ENCODE results near the gene GLIS2.
A peak's percentile ranks its signal among the peaks of the same experiment; 100 is the strongest.

The GLIS2 gene

DNA sequence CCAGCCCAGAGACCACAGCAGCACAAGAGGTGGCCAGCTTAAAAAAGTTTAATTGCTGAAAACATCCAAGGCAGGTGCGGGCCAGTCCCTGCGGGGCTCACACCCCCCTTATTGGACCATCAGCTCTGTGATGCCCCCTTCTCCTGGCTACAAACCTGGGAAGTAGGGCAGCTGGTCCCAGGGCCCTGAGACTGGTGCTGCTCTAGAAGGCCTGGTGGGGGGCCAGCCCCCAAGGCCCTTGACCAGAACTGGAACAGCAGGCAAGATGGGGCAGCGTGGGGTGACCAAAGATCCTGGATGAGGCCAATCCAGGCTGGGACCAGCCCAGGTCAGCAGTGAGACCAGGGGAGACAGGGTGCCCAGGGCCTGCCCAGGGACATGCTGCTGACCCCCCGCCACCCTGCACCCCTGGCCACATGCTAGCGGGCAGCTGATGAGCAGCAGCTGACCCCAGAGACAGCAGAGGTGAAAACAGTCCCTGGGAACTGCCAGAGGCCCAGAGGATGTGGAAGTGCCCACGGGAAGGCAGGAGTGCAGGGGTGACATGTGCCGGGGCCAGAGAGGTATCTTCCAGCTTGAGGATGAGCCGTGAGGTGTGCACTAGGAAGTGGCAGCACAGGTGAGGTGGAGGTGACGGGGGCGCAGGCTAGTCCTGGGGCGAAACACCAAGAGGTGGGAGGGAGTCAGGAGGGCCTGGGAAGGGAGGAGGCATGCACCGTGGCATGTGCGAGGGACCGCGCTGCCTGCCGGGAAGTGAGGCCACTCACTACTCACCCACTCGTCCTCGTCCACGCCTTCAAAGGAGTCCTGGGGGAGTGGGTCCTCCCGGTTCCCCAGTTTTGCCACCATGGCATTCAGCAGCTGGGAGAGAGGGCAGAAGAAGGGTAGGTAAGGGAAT, 38.9 kb downstream of the GLIS2 start:
- no peak for DNase-seq

DNA sequence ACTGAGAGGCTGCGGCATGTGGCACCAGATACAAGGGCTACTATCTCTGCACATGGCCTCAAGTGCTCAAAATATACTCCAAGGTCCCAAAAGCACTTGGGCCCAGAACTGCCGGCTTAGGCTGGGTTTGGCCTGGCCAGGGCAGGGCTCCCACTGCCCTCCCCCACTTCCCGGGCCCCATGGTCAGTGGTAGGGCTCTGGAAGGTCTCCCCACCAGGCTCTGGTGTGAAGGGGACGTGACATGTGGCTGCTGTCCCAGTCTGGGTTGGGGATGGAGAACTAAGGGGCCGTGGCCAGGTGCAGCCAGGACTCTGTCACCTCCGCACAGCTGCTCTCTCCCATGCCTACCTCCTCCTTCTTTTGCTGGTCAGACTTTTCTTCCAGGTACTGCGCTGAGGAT, 41.0 kb downstream of the GLIS2 start:
- no peak for DNase-seq

DNA sequence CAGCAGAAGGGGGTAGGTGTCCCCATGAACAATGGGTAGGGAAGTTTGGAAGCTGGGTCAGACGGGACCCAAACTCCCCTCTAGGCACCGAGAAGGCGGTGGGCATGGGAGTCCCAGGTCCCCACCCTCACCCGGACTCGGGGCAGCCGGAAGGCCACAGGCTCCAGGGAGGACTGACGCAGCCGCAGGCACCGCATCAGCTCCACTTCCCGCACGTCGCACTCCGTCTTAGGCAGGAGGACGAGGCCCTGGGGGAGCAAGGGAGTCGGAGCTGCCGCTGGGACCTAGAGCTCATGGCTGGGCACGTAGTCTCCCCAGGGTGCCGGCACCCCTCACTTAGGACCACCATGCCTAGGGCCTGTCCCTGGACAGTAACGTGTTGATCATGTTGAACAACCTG, 42.4 kb downstream of the GLIS2 start:
- no peak for DNase-seq

DNA sequence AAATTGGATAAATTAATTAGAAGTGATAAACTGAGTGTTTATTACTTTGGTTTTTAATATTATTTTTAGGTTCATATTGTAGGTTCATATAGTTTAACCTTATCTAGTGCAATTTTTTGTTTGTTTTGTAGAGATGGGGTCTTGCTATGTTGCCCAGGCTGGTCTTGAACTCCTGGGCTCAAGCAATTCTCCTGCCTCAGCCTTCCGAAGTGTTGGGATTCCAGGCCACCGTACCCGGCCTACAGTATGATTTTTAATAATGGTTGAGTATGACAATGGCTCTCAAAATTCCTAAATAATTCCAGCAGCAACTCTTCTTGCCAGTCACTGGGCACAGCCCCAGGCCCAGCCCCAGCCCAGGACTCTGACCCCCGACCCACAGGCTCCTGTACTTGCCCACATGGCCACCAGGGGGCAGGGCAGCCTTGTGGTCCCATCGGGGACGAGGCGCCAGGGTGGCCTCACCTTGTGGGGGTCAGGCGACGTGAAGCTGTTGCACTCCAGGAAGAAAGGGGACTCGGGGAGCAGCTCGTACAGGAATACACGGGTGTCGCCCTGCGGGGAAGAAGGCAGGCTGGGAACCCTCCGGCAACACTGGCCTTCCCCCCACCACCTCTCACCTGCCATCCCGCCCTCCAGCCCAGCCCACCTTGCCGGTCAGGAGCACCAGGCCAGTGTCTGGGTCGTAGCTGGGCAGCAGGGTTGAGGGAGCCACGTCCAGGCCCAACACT, 43.1 kb downstream of the GLIS2 start:
- DNase-seq = peak; percentile 75

DNA sequence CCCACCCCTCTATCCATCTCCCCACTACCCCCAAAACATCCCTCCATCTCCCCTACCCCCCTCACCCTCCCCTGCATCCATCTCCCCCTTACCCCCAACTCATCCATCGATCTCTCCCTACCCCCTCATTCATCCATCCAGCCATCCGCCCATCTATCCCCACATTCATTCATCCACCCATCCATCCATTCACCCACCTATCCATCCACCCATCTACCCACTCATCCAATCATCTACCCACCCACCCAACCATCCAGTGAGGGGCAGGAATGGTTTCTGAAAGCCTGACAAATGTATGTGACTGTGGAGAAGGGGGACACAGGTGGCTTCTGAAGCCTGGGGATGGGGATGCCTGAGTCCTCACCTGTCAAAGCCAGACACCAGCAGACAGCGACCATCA, 44.0 kb downstream of the GLIS2 start:
- no peak for DNase-seq

DNA sequence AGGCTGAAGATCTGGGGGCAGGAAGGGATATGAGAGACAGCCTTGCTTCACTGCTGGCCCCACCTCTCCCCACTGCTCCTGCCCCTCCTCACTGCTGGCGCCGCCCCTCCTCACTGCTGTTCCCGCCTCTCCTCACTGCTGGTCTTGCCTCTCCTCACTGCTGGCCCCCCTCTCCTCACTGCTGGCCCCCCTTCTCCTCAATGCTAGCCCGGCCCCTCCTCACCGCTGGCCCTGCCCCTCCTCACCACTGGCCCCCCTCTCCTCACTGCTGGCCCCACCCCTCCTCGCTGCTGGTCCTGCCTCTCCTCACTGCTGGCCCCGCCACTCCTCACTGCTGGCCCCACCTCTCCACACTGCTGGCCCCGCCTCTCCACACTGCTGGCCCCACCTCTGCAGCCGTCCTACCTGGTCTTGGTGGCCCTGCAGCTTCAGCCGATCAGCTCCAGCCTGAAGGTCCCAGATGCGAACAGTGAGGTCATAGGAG, 44.7 kb downstream of the GLIS2 start:
- DNase-seq = no peak

DNA sequence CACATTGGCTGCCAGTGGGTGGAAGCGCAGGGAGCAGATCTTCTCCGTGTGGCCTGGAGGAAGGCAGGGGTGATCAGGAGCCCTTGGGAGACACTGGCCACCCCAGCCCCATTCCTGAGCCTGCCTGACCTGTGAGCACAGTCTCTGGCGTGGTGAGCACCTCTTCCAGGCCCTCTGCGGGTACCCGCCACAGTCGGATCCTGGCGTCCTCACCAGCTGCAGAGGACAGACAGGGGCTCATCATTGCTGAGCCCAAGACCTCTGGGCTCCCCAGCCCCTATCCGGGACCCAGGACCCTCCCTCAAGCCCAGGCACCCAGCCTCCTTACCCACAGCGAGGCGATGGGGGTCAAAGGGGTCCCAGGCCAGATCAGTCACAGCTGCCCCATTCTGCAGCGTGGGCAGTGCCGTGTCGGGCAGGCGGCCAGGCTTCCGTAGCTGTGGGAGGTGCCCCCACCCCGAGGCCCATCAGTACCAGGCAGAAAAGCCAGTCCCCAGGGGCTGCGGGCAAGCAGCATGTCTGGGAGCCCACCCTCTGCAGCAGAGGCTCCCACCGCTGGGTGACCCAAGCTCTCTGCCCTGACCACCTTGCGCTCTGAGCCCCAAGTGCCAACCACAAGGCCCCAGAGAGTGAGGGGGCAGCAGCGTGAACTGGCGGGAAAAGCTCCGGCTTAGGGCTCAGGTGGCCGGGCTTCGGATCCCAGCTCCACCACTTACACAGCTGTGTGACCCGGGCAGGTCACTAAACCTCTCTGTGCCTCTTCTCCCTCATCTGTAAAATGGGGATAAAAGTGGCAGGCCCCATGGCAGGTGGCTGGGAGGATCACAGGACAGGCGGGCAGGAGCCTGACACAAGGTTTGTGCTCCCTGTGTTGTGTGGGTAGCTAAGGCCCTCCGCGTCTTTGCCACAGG, 45.4 kb downstream of the GLIS2 start:
- no peak for DNase-seq

DNA sequence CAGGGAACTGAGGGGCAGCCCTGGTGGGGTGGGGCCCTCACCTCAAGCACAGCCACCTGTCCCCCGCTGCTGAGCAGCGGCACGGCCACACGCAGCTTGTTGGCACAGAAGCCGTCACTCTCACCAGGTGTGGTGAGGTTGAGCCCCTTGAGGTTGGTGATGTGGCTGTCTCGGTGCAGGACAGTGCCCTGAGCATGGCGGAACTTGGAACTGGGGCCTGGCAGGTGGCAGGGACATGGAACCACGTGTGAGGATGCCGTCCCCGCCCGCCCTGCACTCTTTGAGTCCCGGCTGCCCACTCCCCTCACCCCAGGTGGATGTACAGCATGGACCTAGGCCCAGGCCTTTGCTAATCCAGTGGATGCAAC, 46.1 kb downstream of the GLIS2 start:
- DNase-seq = no peak

DNA sequence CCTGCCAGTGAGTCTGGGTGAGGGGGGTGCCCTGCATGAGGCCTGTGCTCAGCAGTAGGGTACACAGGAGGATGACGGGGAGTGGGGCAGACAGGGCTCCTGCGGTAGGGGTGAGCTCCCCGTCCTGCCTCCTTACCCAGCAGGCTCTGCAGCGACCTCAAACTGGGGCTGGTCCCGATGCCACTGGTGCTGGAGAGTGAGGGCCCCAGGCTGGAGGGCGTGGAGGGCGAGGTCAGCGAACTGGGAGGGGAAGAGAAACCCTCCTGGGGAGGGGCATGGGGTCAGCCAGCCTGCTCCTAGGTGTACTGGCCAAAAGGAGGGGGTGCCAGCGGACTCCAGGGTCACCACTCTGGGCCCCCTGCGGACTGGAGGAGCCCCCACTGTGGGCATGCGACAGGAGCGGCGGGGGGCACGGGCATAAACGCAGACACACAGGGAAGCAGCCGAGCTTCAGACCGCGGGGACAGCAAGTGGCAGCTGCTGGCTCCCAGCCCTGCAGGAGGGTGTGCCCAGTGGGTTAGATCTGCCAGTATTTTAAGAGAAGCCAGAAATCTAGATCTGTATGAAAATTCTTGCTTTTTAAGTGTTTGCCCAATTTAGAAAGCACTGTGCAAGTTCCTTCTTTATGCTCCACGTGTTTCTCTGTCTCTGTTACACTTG, 46.7 kb downstream of the GLIS2 start:
- no peak for DNase-seq

DNA sequence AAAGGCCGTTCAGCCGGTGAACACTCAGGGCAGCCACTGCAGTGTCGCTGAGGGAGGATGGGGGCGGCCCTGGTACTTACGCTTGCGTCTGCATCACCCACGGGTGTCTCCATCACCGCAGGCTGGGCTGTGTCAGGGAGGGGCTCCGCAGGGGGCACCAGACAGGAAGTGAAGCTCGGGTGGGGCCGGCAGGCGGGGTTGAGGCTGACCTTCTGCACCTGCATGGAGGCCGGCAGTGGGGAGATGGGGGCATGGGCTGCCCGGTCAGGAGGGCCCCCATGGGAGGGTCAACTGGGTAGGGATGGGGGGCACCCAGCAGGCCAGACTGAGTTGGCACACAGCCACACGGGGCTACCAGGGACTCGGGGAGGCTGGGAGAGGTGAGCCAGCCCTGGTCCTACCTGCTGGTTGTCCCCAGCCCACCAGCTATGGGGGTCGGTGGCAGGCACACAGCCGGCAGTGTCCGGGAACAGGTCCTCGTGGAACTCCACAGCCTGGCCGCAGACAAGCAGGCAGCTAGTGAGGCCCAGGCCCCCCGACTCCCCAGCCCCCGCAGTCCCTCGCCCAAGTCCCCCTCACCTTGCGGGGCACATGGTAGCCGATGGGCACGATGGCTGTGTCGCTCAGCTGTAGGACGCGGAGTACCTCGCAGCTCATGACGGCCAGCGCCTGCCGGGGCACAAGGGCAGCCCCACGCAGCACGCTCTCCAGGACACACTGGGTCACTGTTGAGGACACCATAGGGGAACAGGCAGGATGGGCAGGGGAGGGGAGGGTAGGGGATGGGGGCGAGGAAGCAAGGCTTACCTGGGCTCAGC, 48.5 kb downstream of the GLIS2 start:
- DNase-seq = no peak

DNA sequence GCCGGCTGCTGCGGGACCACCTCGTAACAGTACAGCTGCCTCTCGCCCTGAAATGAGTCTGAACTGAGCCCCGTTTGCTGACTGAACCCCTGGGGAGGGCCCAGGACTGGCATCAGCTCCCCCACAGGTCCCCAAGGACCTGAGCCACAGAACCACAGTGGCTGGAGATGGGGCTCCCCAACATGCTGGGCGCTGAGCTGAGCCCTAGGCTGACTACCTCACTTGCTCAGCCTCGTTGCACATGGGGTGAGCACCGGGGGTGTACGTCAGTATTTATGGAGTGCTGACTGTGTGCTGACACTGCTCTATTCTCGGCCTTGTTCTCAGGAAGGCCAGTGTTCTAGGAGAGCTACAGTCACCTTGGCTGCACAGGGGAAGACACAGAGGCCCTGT, 49.1 kb downstream of the GLIS2 start:
- DNase-seq = no peak

DNA sequence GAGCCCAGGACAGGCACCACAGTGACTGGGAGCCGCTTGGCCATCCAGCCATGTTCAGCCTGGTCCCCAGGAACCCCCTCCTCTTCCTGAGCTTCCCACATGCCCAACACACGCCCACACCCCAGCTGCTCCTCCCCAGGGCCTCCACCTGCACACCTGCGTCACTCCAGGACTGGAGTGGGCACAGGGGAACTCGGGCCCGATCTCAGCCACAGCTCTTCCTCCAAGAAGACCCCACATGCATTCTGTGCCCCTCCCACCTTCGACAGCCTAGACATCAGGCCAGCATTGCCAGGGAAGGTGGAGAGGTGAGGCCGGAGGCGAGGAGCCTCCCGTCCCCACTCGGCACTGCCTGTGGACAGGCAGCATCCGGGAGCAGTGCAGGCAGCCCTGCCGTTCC, 49.7 kb downstream of the GLIS2 start:
- DNase-seq = no peak

DNA sequence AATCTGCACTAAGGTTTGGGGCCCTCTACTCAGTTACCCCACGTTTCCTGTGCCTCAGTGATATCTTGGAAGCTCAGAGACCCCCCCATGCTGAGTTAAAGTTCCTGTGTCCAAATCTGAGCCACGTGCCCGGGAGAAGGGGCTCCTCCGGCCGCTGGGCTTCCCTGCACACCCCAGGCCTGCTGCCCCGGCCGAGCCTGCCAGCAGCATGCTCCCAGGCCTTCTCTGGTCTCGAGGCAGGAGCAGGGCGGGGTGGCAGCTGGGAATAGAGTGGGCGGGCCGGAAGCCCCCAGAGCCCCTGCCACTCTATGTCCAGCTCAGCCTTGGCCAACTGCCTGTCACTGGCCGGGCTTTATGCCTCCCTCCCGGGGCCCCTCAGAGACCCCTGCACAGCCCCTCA, 50.1 kb downstream of the GLIS2 start:
- DNase-seq = no peak

DNA sequence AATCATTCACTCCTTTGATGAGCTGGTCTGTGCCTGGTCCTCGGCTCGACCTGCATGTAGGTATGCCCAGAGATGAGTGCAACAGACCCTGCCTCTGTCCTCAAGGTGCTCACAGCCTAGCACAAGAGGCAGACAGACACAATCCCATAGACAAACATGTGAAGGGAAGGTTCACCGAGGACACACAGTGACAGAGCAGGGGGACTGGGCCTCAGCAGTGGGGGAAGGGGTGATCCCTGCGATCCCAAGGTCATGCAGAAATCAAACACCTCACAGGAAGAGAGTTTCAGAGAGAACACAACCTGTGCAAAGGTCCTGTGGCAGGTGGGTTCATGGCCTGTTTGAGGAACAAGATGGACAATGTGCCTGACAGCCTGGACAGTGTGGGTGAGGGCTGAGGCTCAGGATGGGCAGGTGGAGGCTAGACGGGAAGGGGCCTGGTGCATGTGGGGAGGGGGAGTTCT, 51.6 kb downstream of the GLIS2 start:
- DNase-seq = no peak

DNA sequence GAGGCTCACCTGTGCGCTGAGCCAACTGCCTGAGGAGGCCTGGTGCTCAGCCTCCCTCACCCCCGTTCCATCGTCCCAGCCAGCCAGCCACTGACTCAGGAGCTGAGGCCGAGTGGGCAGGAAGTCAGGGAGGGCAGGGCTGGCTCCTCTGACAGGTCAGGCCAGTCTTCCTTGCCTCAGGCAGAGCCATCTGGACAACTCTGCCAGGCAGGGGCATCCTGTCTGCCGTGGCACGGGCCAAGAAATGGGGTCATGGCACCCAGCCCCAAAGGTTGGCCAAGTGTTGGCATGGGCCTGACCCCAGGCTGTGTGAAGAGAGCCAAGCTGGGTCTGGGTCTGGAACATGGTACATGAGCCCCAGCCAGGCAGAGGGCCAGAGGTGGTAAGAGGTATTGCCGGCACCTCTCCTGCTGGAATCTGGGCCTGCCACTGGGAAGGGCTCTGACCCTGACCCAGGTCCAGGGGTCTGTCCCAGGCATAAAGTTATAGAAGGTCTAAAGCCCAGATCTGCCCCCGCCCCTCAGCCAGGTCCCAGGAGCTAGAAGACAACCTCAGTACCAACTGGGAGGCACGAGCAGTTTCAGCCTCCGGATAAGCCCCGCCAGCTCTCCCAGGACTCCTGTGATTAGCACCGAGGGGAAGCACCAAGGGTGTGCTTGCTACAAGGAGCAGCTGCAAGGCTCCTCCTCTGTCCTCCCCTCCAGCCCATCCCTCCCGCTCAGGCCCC, 53.3 kb downstream of the GLIS2 start:
- DNase-seq = no peak

DNA sequence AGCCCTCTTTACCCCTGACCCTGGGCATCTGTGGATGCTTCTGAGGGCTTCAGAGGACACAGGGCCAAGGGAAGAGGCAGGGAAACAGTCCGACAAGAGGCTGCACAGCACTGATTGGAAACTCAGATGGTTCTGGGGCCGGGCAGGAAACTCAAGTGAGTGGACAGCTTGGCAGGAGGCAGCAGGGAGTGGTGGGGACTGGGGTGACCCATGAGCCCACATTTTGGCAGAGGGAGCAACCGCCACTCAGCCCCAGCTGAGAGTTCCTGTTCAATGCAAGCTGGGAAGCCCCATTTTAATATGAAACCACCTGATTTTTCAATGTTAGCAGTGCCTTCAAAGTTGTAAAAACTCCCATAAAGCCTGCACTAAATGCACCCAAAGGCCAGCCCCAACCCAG, 54.3 kb downstream of the GLIS2 start:
- no peak for DNase-seq

DNA sequence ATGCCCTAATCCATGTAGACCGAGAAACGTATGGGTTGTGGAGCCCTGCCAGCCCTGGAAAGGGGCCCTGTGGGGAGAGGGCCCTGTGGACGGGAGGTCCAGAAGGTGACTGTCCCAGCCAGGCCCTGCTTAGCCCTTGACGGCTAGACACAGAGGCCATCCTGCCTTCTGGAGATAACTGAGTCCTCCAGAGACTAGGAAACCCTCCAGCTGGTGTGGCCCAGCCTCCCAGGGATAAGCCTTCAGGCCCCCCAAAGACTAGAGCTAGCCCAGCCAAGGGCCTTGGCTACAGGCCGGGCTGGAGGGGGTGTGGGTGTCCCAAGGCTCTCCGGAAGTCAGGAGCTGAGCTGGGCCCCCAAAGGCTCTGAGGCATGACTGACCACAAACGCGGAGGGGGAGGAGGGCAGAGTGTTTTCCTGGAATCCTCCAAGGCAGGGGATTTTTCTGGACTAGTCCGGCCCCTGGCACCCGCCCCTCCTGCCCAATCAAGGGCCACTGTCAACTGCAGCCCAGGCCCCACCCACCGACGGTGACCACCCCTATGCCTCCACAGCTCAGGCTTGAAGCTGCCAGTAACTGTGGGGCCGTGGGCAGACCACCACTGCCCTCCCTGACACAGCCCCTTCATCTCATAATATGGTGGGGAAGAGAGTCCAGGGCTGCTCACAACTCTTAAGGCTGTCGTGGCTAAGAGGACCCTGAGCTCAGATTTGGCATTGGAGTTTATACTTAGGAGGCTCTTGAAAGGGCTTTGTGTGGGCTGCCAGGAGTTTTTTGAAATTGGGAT, 54.9 kb downstream of the GLIS2 start:
- no peak for DNase-seq

DNA sequence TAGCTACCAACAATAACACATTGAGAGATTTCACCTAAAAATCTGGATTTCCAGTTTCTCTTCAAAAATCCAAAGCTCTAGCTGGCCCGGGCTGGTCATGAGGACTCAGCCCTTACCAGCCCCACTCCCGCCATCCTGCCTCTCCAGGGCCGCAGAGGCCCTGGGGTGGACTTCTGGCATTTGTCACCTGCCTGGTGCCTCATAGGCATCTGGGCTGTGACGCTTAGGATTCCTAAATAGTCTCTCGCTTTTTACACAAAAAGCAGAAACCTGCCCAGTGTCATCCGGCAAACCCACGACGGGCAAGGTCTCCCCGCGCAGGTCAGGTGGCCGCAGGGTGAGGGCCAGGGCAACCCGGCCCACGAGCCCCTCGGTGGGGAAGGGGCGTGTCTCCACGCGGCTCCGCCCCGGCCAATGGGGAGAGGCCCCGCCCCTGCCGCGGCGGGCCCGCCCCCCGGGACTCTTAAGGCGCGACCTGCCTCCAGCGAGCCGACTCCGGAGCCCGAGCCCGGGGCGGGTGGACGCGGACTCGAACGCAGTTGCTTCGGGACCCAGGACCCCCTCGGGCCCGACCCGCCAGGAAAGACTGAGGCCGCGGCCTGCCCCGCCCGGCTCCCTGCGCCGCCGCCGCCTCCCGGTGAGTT, 55.6 kb downstream of the GLIS2 start, which contains the start of gene VASN:
VASN (plus strand) TSS at position 492 of the 644 bp plus-strand sequence. CDS start 9,030 bp downstream, outside the sequence.
- DNase-seq = peak; percentile 76

DNA sequence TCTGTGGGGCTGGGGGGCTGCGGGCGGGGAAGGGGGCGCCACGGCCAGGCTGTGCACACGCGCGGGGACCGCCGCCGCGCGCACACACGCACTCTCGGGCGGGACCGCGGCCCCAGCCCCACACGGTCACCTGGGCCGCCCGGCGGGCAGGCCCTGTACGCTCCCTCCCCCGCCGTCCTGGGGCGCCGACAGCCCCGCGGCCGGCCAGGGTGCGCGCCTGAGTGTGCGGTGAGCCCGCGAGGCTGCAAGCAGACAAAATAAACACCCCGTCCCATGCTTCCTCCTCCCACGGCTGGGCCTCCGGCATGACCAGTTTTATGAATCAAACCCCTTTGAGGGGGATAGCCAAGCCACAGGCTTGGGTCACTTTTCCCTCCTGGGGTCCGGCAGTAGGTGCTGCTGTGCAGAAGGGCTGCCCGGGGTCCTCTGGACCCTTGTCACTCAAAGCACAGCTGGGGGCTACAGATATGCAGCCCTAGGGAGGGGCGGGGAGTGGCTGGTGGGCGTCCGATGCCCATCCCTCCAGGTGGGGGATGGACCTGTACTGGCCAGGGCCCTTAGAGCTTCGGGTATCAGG, 56.2 kb downstream of the GLIS2 start:
- peak; percentile 22 for DNase-seq
